ACHN (cell line): Measurements from ENCODE around the gene TIMM10.

Experiments
- DNase-seq: peaks from one replicate; pipeline ENCODE4 v3.0.0-alpha.2; 2015
- in situ Hi-C: cut with HindIII; loops from 2 replicates; pipeline ENCODE4 v1.10.0; 2017; ENCODE audit warnings: low sequenced_read_pairs, low pct_ligation_motif_present, low pct_unique_long_range_greater_than_20kb

The TIMM10 gene

DNA sequence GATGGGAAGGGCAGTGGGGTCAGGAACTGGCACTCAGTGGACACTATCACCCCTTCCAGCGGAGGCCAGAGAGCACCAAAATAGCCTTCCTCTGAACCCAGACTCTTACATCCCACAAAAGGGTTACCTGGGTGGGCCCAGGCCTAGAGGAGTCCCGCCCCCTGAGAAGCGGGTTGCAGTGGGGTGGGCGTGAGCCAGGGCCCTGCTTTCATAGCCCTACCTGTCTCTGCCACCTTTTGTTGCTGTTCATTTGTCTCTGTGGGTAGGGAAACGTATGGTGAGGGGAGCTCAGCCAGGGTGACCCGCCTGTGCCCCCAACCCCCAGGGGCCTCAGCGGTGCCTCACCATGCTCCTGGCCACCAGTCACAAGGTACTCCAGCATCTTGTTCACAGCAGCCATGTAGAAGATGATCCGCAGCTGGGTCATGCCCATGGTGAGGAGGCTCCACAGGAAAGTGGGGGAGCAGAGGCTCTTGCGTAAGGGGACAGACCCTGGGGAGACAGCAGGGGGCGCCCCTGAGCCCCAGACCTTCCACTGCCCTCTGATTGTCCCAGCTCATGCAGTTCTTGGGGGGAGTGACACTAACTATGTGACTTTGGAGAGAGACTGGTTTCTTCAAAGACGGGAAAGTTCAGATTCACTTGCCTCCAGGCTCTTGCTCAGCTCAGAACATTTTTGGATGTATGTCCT, 39.0 kb downstream of the TIMM10 start:
- in situ Hi-C loops, result no loop called here
- DNase-seq, result peak; percentile 40

DNA sequence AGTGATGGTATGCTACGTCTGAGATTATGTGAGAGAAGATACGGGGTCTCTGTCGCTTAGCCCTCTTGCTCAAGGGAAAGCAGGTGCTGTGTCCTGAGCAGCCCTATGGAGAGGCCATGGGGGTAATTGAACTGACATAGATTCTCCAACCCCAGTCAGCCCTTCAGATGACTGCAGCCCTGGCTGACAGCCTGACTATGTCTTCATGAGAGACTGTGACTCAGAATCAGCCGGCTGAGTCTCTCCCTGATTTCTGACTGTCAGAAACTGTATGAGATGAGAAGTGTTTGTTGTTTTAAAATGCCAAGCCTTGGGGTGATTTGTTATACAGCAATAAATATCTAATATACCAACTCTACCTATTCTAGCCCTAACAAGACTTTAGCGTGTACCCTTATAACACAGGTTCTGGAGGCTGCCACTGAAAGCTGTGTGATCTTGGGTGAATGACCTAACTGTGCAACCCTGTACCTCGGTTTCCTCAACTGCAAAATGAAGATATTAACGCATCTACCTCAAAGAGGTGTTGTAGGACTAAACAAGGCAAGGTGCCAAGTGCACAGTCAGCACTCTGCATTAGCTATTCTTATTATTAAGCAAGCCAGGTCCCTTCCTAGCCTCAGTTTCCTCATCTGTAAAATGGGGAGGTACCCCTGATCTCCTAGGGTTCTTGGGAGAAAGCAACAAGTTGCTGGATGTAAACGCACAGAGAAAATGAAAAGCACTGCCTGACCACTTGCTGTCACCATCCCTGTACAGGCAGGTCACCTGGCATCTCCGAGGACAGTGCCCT, 39.9 kb downstream of the TIMM10 start:
- no peak for DNase-seq
- in situ Hi-C loops, result no loop called here

- DNase-seq, result no peak
- in situ Hi-C loops, result no loop called here
Measured at GRCh38 chr11:57487920-57488659, 42.5 kb downstream of the TIMM10 start.

DNA sequence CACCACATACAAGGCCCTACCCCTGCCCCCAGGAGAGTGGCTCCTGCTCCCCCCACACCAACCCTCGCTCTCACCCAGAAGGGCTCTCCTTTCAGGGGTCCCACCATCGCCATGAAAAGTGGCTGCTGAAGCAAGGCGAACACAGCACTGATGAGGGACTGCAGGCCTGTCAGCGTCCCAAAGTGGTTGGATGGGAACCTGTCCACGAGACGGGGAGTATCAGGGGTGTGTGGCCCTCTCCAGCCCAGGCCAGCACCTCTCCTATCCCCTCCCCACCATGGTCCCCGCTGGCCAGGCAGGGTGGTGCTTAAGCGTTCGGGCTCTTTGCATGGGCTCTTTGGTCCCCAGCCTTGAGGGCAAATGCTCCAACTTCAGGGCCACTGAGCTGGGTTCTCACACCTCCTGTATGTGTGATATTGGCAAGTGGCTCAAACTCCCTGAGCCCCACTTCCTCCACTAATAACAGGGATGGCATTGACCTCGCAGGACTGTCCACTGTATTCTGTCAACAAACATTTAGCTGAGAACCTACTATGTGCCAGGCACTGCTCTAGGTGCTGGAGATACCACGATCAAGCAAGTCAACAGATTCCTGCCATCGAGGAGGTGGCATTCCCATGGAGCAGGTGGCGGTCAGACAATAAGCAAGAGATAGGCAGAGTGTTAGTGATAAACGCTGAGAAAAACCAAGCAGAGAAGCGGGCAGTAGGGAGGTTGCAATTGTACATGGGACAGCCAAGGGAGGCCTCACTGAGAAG, 43.4 kb downstream of the TIMM10 start:
- in situ Hi-C loops, result no loop called here
- no peak for DNase-seq

GRCh38 chr11:57485217-57485990, 45.1 kb downstream of the TIMM10 start:
- no peak for DNase-seq
- in situ Hi-C loops, result no loop called here

DNA sequence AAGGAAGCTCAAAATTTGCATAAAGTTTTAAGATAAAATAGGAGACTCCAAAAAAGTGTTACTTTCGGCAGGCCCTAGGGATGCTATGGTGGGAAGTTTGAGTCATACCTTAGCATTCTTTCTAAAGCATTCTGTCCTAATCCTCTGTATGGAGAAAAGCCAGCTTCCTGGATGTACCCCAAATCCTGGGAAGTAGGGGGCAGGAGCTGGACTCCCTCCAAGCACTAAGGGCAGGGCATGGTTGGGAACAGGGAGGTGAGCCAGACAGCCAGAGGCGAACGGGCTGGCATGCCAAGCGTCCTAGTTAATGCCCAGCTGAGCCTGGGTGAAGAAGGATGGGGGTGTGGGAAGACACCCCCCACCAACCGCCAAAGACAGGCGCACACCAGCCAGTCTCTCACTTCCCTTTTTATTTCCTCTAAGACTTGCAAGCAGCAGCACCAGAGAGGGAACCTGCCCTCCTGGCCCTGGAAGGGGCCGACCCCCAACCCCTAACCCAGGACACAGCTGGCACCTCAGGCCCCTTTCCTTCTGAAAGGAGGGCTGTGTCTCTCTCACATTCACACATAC, 46.3 kb downstream of the TIMM10 start:
- in situ Hi-C loops, result no loop called here
- DNase-seq, result no peak

- in situ Hi-C loops, result no loop called here
Measured at GRCh38 chr11:57483562-57483918, 47.0 kb downstream of the TIMM10 start.

GRCh38 chr11:57482782-57483561, 47.6 kb downstream of the TIMM10 start:
- peak; percentile 32 for DNase-seq
- in situ Hi-C loops, result no loop called here

More at GRCh38 chr11:57483562-57483918, 47.0 kb downstream of the TIMM10 start:
- no peak for DNase-seq

DNA sequence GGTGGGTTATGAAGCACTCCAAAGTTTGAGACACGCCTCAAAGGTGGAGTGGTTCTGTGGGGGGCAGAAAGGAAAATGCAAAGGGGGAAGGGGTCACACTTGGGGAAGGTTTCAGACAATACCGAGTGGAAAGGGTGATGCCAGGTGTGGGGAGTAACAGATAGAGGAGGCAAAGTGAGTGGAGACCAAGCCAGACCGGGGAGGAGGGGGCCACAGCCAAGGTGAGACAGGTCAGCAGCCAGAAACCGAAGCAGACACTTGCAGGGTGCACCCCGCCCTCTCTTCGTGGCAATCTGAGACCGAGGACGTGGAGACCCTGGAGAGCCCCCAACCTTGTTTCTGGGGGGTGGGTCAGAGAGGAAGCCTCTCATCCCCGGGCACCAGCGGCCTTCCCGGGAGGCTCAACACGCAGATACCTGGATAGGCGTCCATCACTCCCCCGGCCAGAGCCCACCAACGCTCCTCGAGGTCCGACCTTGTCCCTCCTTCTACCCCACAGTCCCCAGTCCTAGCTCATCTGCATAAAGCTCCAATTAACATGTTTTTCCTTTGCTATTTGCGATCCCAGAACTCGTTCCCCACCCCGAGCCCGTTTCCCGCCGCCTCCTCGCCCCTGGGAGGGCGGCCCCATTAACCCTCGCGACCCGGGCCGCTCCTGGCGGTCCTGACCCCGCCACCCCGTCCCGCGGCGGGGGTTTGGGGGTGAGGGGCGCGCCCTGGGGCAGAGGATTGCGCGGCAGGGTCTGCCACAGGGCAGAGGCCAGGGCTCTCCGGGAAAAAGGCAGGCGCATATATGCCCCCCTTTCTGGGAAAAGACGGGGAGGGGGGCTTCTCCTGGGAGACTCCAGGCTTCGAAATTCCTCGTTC, 48.4 kb downstream of the TIMM10 start:
- in situ Hi-C loops, result no loop called here
- no peak for DNase-seq

DNA sequence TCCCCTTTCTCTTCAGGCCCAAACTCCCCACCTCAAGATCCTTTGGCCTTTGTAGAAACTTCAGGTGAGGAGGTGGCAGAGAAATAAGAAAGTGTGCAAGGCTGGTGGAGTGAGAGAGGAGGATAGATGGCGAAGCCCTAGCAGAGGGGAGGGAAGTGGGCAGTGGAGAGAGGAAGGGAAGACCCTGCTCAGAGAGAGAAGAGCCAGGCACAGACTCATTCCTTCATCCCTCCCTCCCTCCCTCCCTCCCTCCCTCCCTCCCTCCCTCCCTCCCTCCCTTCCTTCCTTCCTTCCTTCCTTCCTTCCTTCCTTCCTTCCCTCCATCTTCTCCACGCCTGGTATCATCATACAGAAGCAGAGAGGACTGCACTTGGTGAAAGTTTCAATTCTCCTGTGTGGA, 49.2 kb downstream of the TIMM10 start:
- DNase-seq, result no peak
- in situ Hi-C loops, result no loop called here

- in situ Hi-C loops, result no loop called here
- DNase-seq, result peak; percentile 65
Measured at GRCh38 chr11:57480409-57481137, 50.0 kb downstream of the TIMM10 start.

GRCh38 chr11:57479911-57480310, 50.6 kb downstream of the TIMM10 start:
- no peak for DNase-seq
- in situ Hi-C loops, result no loop called here

DNA sequence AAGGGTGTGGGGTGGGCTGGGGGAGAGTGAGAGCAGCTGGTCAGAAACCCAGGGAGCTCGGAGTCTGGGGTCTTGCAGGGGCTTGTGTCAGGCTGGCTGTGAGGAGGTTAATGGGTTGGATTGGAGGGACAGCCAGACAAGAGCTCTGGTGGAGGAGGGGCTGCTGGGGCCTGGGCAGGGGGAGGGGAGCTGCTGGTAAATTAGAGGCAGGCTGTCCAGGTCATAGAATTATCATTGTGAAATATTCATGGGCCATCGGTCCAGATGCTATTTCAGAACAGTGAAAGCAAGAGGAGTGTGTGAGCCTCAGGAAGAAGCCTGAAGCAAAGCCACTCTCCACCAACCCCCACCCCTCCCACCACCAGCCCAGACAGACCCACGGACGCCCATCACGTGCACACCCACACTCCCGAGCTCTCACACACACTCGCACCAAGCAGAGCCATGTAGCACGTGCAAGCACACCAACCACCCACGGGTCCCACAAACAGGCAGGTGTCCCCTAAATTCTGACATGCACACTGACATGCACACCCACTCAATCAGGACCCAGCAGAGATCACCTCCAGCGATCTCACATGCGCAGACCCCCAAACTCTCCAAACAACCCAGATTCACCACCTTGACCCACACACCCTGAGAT, 51.4 kb downstream of the TIMM10 start:
- in situ Hi-C loops, result no loop called here
- DNase-seq, result no peak
